Naive B cell (primary cell): ENCODE results near the gene VWA2. TPM values are rescaled to one million over a fixed set of nuclear protein-coding genes. Genes with fewer than 3 reads are reported as not detected.

ENCODE experiments used
- ATAC-seq, 2 donors: fragments of 150-1000 bp; cut with Tn5 transposase; 2 replicates each; pipeline ENCODE4 v1.10.0; 2021; ENCODE audit warnings: low read depth in 2 of 2, mild to moderate bottlenecking in 2 of 2, moderate library complexity in 2 of 2
- DNase-seq: peaks from one replicate; pipeline ENCODE4 v3.0.0; 2022
- H3K27ac Mint-ChIP-seq, 6 donors: one replicate each; pipeline ENCODE4 v1.8.0; 2020 to 2022; ENCODE audit warnings: mild to moderate bottlenecking in 6 of 6, mixed read lengths in 6 of 6, moderate library complexity in 5 of 6, inconsistent platforms in 2 of 6
- H3K27me3 Mint-ChIP-seq, 3 donors: one replicate each; pipeline ENCODE4 v1.8.0; 2021 to 2022; ENCODE audit warnings: mixed read lengths in 3 of 3, mild to moderate bottlenecking in 1 of 3
- H3K36me3 Mint-ChIP-seq, 2 donors: one replicate each; pipeline ENCODE4 v1.8.0; 2020 to 2022; ENCODE audit warnings: mixed read lengths in 2 of 2, inconsistent platforms in 1 of 2, mild to moderate bottlenecking in 1 of 2
- H3K4me1 Mint-ChIP-seq, 3 donors: one replicate each; pipeline ENCODE4 v1.8.0; 2020 to 2022; ENCODE audit warnings: mixed read lengths in 3 of 3, inconsistent platforms in 1 of 3, mild to moderate bottlenecking in 1 of 3, moderate library complexity in 1 of 3
- H3K4me3 Mint-ChIP-seq, 8 donors: one replicate each; pipeline ENCODE4 v1.8.0; 2020 to 2022; ENCODE audit warnings: mild to moderate bottlenecking in 8 of 8, mixed read lengths in 8 of 8, moderate library complexity in 8 of 8, inconsistent platforms in 2 of 8
- H3K9me3 Mint-ChIP-seq, 7 donors: one replicate each; pipeline ENCODE4 v1.8.0; 2020 to 2022; ENCODE audit warnings: mixed read lengths in 7 of 7, mild to moderate bottlenecking in 5 of 7, inconsistent platforms in 2 of 7, moderate library complexity in 1 of 7
- polyA plus RNA-seq, 6 donors: library from polyadenylated mRNA; unstranded; fragments of 300-500 nt; fragmentation: Illumina TruSeq; gene quantifications; one replicate each; pipeline ENCODE4 v1.2.3, GENCODE V29; 2021; ENCODE audit warnings: low read depth in 6 of 6

VWA2 gene
- polyA plus RNA-seq, 6 donors from 2014 or later, result not detected

DNA sequence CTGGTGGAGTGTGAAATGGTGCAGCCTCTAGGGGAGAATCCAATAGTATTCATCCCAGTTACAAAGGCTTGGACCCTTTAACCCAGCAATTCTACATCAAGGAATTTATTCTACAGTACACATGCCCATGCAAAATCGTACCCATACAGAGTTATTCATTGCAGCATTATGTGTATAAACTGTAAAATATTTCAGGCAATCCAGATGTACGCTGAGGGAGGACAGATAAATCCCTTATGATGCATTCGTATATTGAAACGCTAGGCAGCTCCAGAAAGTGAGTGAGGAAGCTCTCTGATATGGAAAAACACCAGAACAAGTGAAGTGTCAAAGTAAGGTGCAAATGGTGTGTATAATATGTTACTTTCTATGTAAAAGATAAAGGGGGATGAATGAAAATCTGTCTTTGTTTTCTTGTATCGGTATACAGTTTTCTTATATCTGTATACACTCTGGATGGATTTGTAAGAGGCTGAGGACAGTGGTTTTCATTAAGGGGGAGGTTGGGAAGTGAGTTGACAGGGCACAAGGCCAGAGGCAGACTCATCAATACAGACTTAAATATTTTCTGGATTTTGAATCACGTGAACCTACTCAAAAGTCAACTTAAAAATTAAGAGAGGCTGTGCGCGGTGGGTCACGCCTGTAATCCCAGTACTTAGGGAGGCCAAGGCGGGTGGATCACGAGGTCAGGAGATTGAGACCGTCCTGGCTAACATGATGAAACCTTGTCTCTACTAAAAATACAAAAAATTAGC lies 17.1 kb downstream of the VWA2 start:
- Mint-ChIP-seq H3K27me3 (peaks cover 0 to 21% (median 0%) of the 10 kb centered on the region in 3 donors), H3K36me3 (no peaks in the 10 kb centered on the region), H3K4me3 (no peak overlapping the region), H3K4me1 (peaks cover 3 to 14% (median 10%) of the 10 kb centered on the region in 3 donors), H3K27ac (no peak overlapping the region), H3K9me3 (peaks cover 0 to 2% (median 0%) of the 10 kb centered on the region in 7 donors)
- ATAC-seq (no peak), DNase-seq (no peak)

DNA sequence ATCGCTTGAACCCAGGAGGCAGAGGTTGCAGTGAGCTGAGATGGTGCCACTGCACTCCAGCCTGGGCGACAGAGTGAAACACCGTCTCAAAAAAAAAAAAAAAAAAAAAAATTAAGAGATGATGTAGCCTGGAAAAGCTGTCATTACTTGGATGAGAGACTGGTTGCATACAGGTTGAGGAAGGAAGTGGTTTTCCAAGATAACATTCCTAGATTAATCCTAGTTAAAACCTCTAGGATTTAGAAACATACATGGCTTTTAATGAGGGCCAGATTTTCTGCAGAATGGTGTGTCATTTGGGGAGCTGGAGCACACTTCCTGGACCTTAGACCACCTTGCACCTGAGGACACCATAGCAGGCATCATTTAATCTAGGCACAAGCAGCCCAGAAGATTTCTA lies 17.8 kb downstream of the VWA2 start:
- H3K27ac Mint-ChIP-seq, result no peak overlapping the region
- peaks cover 0 to 20% (median 0%) of the 10 kb centered on the region in 3 donors for H3K27me3 Mint-ChIP-seq
- DNase-seq, result no peak
- no peaks in the 10 kb centered on the region for H3K36me3 Mint-ChIP-seq
- H3K4me3 Mint-ChIP-seq, result no peak overlapping the region
- no peak for ATAC-seq
- H3K9me3 Mint-ChIP-seq, result peaks cover 0 to 2% (median 0%) of the 10 kb centered on the region in 7 donors
- peaks cover 3 to 14% (median 10%) of the 10 kb centered on the region in 3 donors for H3K4me1 Mint-ChIP-seq

DNA sequence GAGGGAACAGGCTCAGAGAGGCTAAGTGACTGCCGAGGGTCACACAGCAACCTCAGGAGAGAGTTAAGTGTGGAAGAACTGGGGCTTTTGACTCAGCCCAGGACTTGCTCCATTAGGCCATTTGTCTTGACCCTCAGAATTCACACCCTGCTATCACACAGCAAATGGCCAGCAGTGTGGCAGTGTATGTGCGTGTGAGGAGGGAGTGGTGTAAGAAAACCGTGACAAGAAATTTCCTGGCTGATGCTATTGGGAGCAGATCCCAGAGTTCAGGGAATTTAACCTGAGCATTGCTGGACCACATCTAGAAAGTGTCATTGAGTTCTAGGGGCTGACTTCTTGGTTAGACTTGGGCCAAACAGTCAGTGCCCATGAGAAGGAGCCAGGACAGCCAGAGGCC lies 18.4 kb downstream of the VWA2 start:
- H3K36me3 Mint-ChIP-seq, result no peaks in the 10 kb centered on the region
- no peak overlapping the region for H3K4me3 Mint-ChIP-seq
- H3K9me3 Mint-ChIP-seq, result peaks cover 0 to 2% (median 0%) of the 10 kb centered on the region in 7 donors
- H3K4me1 Mint-ChIP-seq, result peaks cover 3 to 14% (median 10%) of the 10 kb centered on the region in 3 donors
- H3K27ac Mint-ChIP-seq, result no peak overlapping the region
- H3K27me3 Mint-ChIP-seq, result peaks cover 0 to 13% (median 0%) of the 10 kb centered on the region in 3 donors
- no peak for DNase-seq
- ATAC-seq, result no peak

DNA sequence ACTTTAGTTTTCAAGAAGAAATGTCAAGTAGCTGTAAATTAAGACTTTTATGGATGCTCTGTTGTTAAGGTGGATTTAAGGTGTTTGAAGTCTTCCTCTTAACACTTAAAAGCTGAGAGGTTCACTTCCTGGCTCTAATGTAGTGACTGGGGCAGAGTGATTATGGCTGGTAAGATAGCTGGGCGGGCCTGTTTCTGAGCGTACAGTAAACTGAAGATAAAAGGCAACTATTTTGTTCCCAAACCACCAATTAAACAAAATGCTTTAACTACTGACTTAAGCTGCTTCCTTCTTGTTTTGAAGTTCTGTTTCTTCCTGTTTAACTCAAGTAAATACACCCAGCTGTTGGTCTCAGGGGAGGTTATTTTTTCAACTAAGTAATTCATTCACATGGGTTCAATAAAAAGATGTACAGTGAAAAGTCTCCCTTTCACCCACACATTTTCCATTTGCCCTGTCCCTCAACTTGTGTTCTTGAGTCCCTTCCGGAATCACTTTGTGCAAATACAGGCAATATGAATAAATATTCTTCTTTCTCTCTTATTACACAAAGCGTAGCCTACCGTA lies 19.3 kb downstream of the VWA2 start:
- DNase-seq, result no peak
- Mint-ChIP-seq H3K36me3 (no peaks in the 10 kb centered on the region), H3K27ac (peak overlapping the region in 1 of 6 donors; percentile 36), H3K4me3 (no peak overlapping the region), H3K9me3 (no peaks in the 10 kb centered on the region), H3K4me1 (peaks cover 3 to 14% (median 10%) of the 10 kb centered on the region in 3 donors), H3K27me3 (peaks cover 0 to 6% (median 0%) of the 10 kb centered on the region in 3 donors)
- ATAC-seq, result no peak

DNA sequence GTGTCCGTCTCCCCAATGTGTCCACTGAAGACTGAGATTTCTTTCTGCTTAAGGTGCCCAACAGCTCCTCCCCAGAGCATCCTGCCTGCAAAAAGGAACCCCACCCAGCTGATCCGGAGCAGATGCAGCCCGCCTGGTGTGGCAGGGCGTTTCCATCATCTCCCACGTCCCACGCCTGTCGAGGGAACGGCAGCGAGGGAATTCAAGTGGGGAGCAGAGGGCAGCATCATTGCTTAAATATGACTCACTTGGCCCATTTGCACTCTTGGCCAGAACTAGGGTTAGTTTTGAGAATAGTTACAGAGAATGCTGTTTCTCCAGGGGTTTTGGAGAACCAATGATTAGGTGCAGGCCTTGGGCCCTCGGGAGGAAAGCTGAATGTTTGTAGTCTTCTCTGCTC lies 20.8 kb downstream of the VWA2 start:
- DNase-seq (no peak), ATAC-seq (no peak)
- Mint-ChIP-seq H3K27me3 (no peaks in the 10 kb centered on the region), H3K36me3 (no peaks in the 10 kb centered on the region), H3K27ac (no peak overlapping the region), H3K4me3 (no peak overlapping the region), H3K4me1 (peaks cover 0 to 12% (median 10%) of the 10 kb centered on the region in 3 donors), H3K9me3 (no peaks in the 10 kb centered on the region)

DNA sequence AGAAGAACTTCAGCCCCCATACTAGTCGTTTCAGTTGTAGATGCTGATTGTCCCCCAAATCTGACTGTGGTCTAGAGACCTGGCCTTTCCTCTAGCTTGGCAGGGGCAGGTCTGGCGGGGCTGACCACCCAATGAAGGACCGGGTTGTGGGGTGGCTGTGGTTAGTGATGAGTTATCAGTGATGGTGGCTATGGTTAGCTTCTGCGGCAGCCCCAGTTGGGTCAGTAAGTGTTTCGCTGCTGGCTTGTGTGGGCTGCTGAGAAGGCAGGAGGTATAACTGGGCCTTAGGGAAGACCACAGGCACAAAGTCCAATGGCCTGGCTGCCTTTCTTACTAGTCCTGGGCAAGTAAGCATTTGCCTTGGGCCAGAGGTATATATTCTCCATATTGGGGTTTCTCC lies 21.3 kb downstream of the VWA2 start:
- H3K27ac Mint-ChIP-seq, result peak overlapping the region in 1 of 6 donors; percentile 42
- no peak for DNase-seq
- no peaks in the 10 kb centered on the region for H3K27me3 Mint-ChIP-seq
- H3K36me3 Mint-ChIP-seq, result no peaks in the 10 kb centered on the region
- peaks cover 0 to 7% (median 6%) of the 10 kb centered on the region in 3 donors for H3K4me1 Mint-ChIP-seq
- no peak for ATAC-seq
- H3K4me3 Mint-ChIP-seq, result no peak overlapping the region
- no peaks in the 10 kb centered on the region for H3K9me3 Mint-ChIP-seq

DNA sequence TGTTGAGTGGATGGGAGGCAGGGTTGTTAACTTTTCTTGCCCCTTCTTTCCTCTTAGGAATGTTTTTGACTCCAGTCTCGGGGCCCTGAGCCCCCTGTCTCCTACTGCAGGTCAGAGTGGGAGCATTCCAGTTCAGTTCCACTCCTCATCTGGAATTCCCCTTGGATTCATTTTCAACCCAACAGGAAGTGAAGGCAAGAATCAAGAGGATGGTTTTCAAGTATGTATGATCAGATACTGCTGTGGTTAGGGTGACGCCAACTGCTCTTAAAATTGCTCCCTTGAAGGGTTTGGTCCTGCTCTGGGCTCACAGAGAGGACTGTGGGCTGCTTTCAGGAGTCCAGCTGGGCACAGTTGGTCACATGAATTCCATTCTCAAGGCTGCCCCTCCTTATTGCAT lies 22.0 kb downstream of the VWA2 start:
- H3K27me3 Mint-ChIP-seq, result no peaks in the 10 kb centered on the region
- ATAC-seq, result no peak
- H3K4me1 Mint-ChIP-seq, result no peaks in the 10 kb centered on the region
- DNase-seq, result no peak
- no peaks in the 10 kb centered on the region for H3K36me3 Mint-ChIP-seq
- H3K9me3 Mint-ChIP-seq, result no peaks in the 10 kb centered on the region
- H3K4me3 Mint-ChIP-seq, result no peak overlapping the region
- no peak overlapping the region for H3K27ac Mint-ChIP-seq

DNA sequence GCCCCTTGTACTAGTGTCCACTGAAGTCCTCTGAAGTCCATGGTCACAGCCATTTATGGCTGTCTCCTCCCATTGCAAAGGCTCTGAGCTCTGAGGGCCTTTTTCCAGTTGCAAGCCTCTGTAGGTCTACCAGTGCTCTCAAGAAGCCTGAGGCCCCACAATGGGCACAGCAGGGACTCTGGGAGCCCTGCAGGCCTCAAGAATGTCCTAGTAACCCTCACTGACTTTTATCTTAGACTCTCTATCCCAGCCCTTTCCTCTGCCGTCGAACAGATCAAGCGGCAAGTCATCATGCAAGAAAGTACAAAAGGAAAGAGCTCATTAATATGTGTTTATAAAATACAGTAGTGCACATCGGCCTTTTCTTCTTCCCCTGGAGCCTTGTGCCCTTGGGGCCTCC lies 23.4 kb downstream of the VWA2 start:
- Mint-ChIP-seq H3K36me3 (no peaks in the 10 kb centered on the region), H3K9me3 (no peaks in the 10 kb centered on the region)
- ATAC-seq, result no peak

DNA sequence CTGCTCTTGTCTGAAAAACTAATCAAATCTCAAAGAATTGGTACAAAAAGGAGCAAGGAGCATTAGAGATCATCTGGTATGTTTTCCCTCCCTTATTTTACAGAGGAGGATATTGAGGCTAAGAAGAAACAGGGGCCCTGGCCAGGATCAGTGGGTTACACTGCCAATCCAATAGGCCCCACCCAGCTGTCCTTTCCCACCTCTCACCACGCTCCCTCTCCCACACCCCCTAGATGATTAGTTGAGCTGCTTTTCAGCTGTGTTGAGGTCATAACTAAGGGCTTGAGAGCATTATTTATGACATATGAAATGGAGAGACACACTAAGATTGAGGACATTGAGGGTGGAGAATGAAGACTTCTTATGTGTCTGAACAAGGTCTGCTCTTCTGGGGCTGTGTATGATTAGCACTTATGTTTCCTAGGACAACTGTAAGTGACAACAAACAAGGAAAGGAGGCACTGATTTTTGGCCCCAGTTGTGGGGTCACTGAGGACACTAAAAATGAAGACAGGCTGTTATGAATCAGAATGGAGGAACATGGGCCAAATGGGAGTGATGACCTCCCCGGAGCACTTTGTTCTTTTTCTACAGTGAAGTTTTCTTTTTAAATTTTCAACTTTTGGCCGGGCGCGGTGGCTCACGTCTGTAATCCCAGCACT lies 26.5 kb downstream of the VWA2 start:
- DNase-seq (no peak), ATAC-seq (no peak)
- no peak overlapping the region for H3K27ac Mint-ChIP-seq
- no peaks in the 10 kb centered on the region for H3K9me3 Mint-ChIP-seq
- H3K36me3 Mint-ChIP-seq, result no peaks in the 10 kb centered on the region
- no peaks in the 10 kb centered on the region for H3K4me1 Mint-ChIP-seq
- no peak overlapping the region for H3K4me3 Mint-ChIP-seq
- H3K27me3 Mint-ChIP-seq, result no peaks in the 10 kb centered on the region

More for the DNA sequence above, 23.4 kb downstream of the VWA2 start:
- Mint-ChIP-seq H3K4me3 (no peak overlapping the region), H3K27ac (no peak overlapping the region), H3K27me3 (no peaks in the 10 kb centered on the region), H3K4me1 (no peaks in the 10 kb centered on the region)
- no peak for DNase-seq

DNA sequence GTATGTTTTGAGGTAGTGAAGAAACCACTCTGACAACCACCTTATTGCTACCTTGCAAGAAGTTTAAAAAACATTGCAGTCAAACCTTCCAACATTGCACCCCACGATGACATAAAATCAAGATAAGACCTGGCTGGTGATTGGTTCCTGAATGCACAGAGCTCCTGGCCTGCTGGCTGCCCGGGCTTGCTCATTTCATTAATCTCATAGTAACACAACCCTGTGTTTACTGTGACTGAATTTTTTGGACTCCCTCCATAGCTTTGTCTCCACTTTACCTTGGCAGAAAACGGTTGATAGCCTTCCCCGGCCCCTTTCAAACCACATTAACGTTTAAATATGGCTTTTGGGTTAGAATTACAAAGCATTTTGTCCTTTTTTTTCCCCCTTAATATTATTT lies 27.5 kb downstream of the VWA2 start:
- ATAC-seq (no peak), DNase-seq (no peak)
- Mint-ChIP-seq H3K36me3 (no peaks in the 10 kb centered on the region), H3K4me3 (no peak overlapping the region), H3K9me3 (no peaks in the 10 kb centered on the region), H3K27me3 (peaks cover 0 to 8% (median 0%) of the 10 kb centered on the region in 3 donors), H3K4me1 (no peaks in the 10 kb centered on the region), H3K27ac (no peak overlapping the region)

DNA sequence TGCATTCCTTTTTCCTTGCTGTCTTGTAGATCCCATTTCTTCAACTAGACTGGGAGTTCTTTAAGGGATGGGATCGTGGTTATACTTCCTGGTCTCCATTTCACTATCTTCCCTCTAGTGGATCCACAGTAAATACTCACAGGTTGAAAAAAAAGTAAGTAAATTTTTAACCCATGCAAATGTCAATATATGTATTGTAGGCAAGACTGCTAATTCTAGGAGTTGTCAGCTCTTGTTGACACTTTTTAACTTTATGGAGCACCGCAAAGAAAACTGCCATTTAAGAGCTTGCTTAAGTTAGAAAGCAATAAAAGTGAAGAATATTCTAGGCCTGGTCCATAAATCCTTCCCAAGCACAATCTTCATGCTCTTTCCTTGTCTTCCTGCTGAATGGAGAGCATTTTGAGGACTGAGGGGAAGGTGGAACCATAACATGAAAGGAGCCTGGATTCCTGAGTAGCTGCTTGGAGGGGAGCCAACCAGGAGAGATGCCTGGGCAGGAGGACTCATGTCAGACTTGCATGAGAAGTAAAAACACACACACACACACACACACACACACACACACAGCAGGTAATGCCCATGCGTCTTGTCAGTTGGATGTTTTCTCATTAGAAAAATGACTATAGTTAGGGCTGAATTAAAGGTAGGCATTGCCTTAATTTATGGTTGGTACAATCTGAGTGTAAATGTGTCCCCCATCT lies 32.2 kb downstream of the VWA2 start:
- H3K27me3 Mint-ChIP-seq, result peaks cover 5 to 25% (median 5%) of the 10 kb centered on the region in 3 donors
- no peak overlapping the region for H3K4me3 Mint-ChIP-seq
- DNase-seq (no peak), ATAC-seq (no peak)
- H3K9me3 Mint-ChIP-seq, result peaks cover 0 to 3% (median 0%) of the 10 kb centered on the region in 7 donors
- H3K27ac Mint-ChIP-seq, result peak overlapping the region in 1 of 6 donors; percentile 7
- no peaks in the 10 kb centered on the region for H3K4me1 Mint-ChIP-seq
- H3K36me3 Mint-ChIP-seq, result no peaks in the 10 kb centered on the region

DNA sequence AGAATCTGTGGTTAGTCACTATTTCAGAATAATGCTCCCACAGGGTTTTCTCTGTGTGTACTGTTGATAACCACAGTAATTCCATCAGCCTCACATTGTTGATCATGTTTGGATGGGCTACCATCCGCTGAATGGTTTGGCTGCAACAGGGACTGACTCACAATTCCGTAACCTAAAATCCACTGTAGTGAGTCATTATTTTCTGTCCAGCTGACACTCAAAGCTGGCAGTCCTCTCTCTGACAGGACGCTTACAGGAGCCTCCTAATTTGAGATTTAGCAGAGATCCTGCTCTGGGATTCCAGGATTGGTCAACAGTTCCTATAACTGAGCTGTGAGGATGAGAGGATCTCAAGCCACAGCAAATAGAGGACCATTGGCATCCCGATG lies 32.7 kb downstream of the VWA2 start:
- DNase-seq (no peak), ATAC-seq (no peak)
- Mint-ChIP-seq H3K4me3 (no peak overlapping the region), H3K36me3 (no peaks in the 10 kb centered on the region), H3K27me3 (peaks cover 5 to 25% (median 5%) of the 10 kb centered on the region in 3 donors), H3K27ac (no peak overlapping the region), H3K4me1 (no peaks in the 10 kb centered on the region), H3K9me3 (peaks cover 0 to 3% (median 0%) of the 10 kb centered on the region in 7 donors)

DNA sequence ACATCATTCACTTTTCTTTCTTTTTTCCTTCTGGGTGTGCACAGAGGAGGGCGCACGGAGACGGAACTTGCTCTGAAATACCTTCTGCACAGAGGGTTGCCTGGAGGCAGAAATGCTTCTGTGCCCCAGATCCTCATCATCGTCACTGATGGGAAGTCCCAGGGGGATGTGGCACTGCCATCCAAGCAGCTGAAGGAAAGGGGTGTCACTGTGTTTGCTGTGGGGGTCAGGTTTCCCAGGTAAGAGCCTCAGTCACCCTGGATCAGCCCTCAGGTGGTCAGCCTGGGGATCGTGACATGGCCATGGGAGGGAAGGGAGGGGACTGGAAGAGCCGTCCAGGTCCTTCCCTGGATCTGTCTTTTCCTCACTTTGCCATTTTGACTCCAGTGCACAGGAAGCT lies 33.6 kb downstream of the VWA2 start:
- Mint-ChIP-seq H3K4me1 (no peaks in the 10 kb centered on the region), H3K9me3 (peaks cover 0 to 3% (median 0%) of the 10 kb centered on the region in 7 donors), H3K36me3 (no peaks in the 10 kb centered on the region), H3K27me3 (peaks cover 5 to 32% (median 5%) of the 10 kb centered on the region in 3 donors), H3K4me3 (no peak overlapping the region), H3K27ac (no peak overlapping the region)
- no peak for ATAC-seq
- DNase-seq, result no peak
